Hippocampal formation (tissue), 2 donors: ENCODE data around the gene ASB18.
"Not testable (repeated sequence)": the region's sequence is repeated elsewhere in the genome, so short reads cannot be mapped to it uniquely, and the experiment has no call there.

Source experiments
- DNase-seq, 2 donors: peaks; one replicate each; lab custom pipeline; 2025; lab: John Stamatoyannopoulos, UW

ASB18 gene

DNA sequence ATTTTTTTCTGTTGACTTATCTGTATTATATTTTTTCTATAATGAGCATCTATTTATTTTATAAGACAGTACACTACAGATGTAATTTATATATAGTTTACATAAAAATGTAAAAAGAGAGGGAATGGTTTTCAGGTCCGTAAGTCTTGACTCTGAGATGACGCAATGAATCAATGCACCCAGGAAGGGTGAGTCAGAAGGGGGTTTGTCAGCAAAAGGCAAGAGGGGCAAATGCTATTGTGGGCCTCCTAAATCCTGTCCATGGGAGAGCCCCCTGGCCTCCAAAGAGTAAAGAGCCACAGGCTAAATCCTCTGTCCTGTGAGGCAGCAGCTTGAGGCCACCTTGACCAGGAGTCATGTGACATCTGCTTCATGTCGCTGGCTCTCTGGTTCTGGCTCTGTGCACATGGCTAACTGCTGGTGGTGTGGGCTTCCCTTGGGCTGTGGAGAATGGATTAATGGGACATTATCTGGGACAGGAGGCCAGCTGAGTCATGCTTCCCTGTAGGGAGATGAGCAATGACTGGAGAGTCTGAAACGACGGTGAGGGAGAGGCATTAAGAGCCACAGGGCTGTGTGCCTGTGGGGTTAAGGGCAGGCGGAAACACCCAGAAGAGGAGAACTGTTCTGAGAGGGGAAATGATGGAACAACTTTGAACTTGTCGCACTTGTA lies 22.8 kb upstream of the ASB18 start:
- no peak for DNase-seq

DNA sequence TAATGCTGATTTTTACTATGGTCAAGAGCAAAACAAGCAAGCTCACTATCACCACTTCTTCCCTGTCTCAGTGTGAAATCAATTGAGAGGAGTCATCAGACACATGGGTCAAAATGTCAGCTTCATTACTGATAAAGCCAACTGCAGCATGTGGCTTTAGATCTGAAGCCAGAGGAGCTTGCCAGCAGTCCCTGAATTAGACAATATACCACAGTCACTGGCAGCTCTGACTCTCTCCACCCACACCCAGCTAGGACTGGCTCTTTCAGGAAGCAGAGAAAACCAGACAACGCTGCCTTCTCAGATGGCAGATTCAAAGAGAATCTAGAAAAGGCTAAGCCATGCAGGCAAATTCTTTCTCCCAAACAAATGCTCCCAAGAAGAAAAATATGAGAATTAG lies 20.0 kb upstream of the ASB18 start:
- no peak for DNase-seq

GRCh38 chr2:236282406-236282805 lies 18.2 kb upstream of the ASB18 start:
- DNase-seq, result no peak

DNA sequence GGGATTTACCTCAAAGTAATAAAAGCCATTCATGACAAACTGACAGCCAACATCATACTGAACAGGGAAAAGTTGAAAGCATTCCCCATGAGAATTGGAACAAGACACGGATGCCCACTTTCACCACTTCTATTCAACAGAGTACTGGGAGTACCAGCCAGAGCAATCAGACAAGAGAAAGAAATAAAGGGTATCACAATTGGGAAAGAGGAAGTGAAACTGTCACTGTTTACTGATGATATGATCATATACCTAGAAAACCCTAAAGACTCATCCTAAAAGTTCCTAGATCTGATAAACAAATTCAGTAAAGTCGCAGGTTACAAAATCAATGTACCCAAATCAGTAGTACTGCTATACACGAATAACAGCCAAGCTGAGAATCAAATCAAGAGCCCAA lies 17.2 kb upstream of the ASB18 start:
- DNase-seq, result no peak

DNA sequence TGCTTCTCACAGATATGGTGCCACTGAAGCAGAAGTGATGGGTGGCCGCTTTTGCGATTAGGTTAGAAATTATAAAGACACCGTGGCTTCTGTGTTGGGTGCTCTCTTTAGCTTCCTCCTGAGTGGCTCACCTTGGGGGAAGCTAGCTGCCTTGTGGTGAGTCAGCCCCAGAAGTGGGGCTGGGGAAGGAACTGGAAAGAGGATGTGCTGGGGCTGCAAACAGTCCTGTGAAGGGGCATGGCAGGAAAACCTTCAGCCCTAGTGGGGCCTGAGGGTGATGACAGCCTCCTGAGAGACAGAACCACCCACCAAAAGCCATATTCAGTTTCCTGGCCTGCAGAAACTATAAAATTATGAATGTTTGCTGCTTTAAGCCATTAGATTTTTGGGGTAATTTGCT lies 8.9 kb upstream of the ASB18 start:
- DNase-seq, result no peak

GRCh38 chr2:236271851-236272250 lies 7.6 kb upstream of the ASB18 start:
- no peak for DNase-seq

- not testable (repeated sequence) for DNase-seq
Observed at GRCh38 chr2:236269876-236270275, 5.7 kb upstream of the ASB18 start.

GRCh38 chr2:236265675-236266074 lies 1.5 kb upstream of the ASB18 start:
- DNase-seq, result no peak

GRCh38 chr2:236262238-236262637 lies 2.0 kb downstream of the ASB18 start:
- DNase-seq, result no peak

GRCh38 chr2:236261452-236261851 lies 2.8 kb downstream of the ASB18 start:
- no peak for DNase-seq

GRCh38 chr2:236259371-236259770 lies 4.8 kb downstream of the ASB18 start:
- no peak for DNase-seq

DNA sequence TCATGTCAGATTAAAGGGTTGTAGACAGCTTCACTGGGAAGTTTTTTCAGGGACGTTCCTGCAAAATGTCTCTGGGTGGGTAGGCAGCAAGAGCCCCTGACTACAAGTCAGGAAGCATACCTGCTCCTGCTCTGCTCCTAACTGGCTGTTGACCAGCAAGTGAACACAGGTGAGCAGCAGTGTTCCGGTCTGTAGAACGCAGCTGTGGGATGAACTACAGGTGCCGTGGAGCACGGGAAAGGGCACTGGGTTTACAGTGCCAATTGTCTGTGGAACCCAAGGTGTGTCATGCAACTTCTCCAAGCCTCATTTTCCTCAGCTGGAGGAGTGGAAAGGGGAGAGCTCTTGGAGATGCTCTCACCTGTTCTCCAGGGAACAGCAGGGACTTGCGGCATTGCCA lies 6.6 kb downstream of the ASB18 start:
- DNase-seq, result no peak

GRCh38 chr2:236257136-236257535 lies 7.1 kb downstream of the ASB18 start:
- DNase-seq, result no peak

- no peak for DNase-seq
Observed at GRCh38 chr2:236256366-236256985, 7.7 kb downstream of the ASB18 start.

DNA sequence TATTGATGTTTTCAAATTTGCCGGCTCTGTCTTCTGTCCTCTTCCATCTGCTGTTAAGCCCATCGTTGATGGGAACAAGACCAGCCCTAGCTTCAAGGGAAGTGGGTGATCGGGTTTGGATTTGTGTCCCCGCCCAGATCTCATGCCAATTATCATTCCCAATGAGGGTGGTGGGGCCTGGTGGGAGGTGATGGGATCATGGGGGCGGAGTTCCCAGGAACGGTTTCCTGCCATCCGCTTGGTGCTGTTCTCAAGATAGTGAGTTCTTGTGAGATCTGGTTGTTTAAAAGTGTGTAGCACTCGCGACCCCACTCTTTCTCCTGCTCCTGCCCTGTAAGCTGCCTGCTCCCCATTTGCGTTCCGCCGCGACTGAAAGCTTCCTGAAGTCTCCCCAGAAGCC lies 9.5 kb downstream of the ASB18 start:
- no peak for DNase-seq

- no peak for DNase-seq
Observed at GRCh38 chr2:236254001-236254400, 10.2 kb downstream of the ASB18 start.

DNA sequence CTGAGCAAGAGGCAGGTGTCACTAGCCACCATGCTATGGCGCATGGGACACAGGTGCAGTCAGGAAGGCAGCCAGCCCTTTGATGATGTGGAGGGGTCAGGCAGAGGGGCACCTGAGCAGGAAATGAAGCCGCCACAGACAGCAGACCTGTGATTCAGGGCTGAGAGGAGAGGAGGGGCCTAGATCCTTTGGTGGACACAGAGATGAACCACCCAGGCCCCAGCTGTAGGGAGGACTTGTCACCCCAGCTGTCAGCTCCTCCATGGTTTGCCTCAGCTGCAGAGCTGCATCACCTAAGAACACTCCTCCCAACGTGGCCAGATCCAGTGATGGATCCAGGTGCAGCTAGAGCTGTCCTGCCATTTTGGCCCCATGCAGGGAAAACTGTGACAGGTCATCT lies 11.6 kb downstream of the ASB18 start:
- no peak for DNase-seq

GRCh38 chr2:236250909-236251579 lies 13.2 kb downstream of the ASB18 start:
- no peak for DNase-seq

DNA sequence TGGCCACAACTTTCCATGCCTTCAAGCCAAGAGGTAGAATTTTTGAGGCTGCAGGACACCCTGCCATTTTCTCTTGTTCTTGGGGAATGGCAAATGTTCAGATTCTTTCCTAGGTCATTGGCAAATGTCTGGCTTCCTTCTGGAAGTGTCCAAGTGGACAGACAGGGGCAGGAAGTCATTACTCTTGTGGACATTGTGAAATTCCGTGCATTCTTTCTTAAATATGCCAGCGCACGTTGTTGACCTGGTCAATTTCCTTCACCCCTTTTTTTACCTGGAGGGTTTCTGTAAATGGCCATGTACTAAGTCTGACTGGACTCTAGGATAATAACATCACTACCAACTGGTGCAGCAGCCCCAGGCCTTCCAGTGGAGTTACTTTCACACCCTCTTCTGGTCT lies 13.9 kb downstream of the ASB18 start:
- DNase-seq, result no peak

GRCh38 chr2:236249066-236249465 lies 15.1 kb downstream of the ASB18 start:
- DNase-seq, result no peak

- DNase-seq, result no peak
Observed at GRCh38 chr2:236246711-236247246, 17.4 kb downstream of the ASB18 start.

- DNase-seq, result no peak
Observed at GRCh38 chr2:236244256-236244655, 19.9 kb downstream of the ASB18 start.

DNA sequence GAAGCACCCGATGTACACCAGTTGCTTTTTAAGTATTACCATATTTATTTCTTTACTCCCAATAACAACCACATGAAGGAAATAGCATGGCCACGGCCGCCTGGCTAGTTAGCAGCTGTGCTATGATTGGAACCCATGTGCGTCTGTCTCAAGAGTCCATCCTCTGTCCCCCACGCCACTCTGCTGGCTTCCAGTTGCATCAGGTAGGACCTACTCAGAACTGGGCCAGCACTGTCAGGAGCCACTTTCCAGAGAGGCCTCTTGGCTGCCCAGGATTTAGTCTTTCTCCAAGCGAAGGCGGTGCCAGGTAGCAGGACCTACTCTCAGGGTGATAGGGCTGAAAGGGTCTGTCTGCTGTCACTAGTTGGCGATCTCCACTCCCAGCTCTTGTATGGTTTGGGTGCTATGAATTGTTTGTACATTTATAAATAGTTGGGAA lies 22.1 kb downstream of the ASB18 start:
- no peak for DNase-seq
